SK-N-SH treated with all-trans-retinoic acid at 6 μM for 48 hours (cell line): ENCODE results near the gene DNAI7.

Experiments used
- OSR1 ChIP-seq: fragments of 250-450 bp; sonication (Bioruptor Pico); IDR thresholded peaks from 2 replicates; pipeline ENCODE4 v1.8.0; 2022; ENCODE audit warnings: moderate library complexity, mild to moderate bottlenecking, inconsistent platforms
- PPARA ChIP-seq: fragments of 250-450 bp; sonication (Bioruptor Pico); IDR thresholded peaks from 2 replicates; pipeline ENCODE4 v1.5.0; 2020; ENCODE audit warnings: mild to moderate bottlenecking, borderline replicate concordance
- SNAI2 ChIP-seq: fragments of 250-450 bp; sonication (Bioruptor Pico); IDR thresholded peaks from 2 replicates; pipeline ENCODE4 v1.5.0; 2020; ENCODE audit warnings: mild to moderate bottlenecking, moderate library complexity
- ZFP3 ChIP-seq: fragments of 250-450 bp; sonication (Bioruptor Pico); IDR thresholded peaks from 2 replicates; pipeline ENCODE4 v1.5.0; 2020; ENCODE audit warnings: mild to moderate bottlenecking, moderate library complexity
- ZFP30 ChIP-seq: fragments of 450-650 bp; formaldehyde crosslinking; IDR thresholded peaks from 2 replicates; pipeline ENCODE4 v1.5.0; 2022; ENCODE audit warnings: mild to moderate bottlenecking, moderate library complexity
- ZNF565 ChIP-seq: fragments of 450-650 bp; formaldehyde crosslinking; conservative IDR thresholded peaks from 2 replicates; pipeline ENCODE4 v1.5.0; 2020; ENCODE audit warnings: low read depth, mild to moderate bottlenecking, moderate library complexity
- ZNF8 ChIP-seq: fragments of 450-650 bp; formaldehyde crosslinking; IDR thresholded peaks from 2 replicates; pipeline ENCODE4 v1.5.0; 2020; ENCODE audit warnings: mild to moderate bottlenecking, moderate library complexity
- TF ChIP-seq, protein P1 (sequence below): fragments of 250-450 bp; sonication (Bioruptor Pico); IDR thresholded peaks from 2 replicates; pipeline ENCODE4 v1.8.0; 2021; ENCODE audit warnings: low read depth, mild to moderate bottlenecking, moderate library complexity, borderline replicate concordance
- TF ChIP-seq, protein P2 (sequence below): fragments of 250-450 bp; sonication (Bioruptor Pico); IDR thresholded peaks from 2 replicates; pipeline ENCODE4 v1.5.1; 2020; ENCODE audit warnings: low read depth, mild to moderate bottlenecking, moderate library complexity
- TF ChIP-seq, protein P3 (sequence below): fragments of 250-450 bp; sonication (Bioruptor Pico); IDR thresholded peaks from 2 replicates; pipeline ENCODE4 v1.8.0; 2020; ENCODE audit warnings: mild to moderate bottlenecking, moderate library complexity, borderline replicate concordance
- TF ChIP-seq, protein P4 (sequence below): fragments of 250-450 bp; sonication (Bioruptor Pico); IDR thresholded peaks from 2 replicates; pipeline ENCODE4 v1.5.1; 2021; ENCODE audit warnings: mild to moderate bottlenecking, moderate library complexity

DNA sequence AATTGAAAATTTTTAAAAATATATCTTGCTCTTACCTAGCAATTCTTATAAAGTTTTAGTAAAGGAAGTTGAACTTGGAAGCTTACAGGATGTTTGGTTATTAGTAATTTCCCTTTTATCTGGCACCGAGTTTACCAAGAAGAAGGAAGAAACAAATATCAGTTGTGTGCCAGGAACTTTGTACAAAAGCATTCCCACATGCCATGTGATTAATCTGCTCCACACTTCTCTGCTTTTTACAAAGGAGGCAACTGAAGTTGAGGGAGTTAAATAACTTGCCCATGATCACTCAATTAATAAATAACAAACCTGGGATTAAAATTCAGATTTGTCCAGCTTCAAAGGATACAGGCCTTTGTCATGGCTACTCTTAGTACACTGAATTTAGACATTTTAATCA lies 123.6 kb downstream of the DNAI7 start:
- TF ChIP-seq PPARA (CRISPR knock-in tag): no peak
- TF ChIP-seq, protein P1, sequence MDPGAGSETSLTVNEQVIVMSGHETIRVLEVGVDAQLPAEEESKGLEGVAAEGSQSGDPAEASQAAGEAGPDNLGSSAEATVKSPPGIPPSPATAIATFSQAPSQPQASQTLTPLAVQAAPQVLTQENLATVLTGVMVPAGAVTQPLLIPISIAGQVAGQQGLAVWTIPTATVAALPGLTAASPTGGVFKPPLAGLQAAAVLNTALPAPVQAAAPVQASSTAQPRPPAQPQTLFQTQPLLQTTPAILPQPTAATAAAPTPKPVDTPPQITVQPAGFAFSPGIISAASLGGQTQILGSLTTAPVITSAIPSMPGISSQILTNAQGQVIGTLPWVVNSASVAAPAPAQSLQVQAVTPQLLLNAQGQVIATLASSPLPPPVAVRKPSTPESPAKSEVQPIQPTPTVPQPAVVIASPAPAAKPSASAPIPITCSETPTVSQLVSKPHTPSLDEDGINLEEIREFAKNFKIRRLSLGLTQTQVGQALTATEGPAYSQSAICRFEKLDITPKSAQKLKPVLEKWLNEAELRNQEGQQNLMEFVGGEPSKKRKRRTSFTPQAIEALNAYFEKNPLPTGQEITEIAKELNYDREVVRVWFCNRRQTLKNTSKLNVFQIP (CRISPR knock-in tag): no peak
- no peak for TF ChIP-seq ZNF8 (CRISPR knock-in tag)
- TF ChIP-seq ZFP3: no peak
- TF ChIP-seq, protein P2, sequence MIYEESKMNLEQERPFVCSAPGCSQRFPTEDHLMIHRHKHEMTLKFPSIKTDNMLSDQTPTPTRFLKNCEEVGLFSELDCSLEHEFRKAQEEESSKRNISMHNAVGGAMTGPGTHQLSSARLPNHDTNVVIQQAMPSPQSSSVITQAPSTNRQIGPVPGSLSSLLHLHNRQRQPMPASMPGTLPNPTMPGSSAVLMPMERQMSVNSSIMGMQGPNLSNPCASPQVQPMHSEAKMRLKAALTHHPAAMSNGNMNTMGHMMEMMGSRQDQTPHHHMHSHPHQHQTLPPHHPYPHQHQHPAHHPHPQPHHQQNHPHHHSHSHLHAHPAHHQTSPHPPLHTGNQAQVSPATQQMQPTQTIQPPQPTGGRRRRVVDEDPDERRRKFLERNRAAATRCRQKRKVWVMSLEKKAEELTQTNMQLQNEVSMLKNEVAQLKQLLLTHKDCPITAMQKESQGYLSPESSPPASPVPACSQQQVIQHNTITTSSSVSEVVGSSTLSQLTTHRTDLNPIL (CRISPR knock-in tag): no peak
- TF ChIP-seq, protein P3, sequence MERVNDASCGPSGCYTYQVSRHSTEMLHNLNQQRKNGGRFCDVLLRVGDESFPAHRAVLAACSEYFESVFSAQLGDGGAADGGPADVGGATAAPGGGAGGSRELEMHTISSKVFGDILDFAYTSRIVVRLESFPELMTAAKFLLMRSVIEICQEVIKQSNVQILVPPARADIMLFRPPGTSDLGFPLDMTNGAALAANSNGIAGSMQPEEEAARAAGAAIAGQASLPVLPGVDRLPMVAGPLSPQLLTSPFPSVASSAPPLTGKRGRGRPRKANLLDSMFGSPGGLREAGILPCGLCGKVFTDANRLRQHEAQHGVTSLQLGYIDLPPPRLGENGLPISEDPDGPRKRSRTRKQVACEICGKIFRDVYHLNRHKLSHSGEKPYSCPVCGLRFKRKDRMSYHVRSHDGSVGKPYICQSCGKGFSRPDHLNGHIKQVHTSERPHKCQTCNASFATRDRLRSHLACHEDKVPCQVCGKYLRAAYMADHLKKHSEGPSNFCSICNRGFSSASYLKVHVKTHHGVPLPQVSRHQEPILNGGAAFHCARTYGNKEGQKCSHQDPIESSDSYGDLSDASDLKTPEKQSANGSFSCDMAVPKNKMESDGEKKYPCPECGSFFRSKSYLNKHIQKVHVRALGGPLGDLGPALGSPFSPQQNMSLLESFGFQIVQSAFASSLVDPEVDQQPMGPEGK (CRISPR knock-in tag): no peak
- no peak for TF ChIP-seq ZFP30 (CRISPR knock-in tag)
- TF ChIP-seq, protein P4, sequence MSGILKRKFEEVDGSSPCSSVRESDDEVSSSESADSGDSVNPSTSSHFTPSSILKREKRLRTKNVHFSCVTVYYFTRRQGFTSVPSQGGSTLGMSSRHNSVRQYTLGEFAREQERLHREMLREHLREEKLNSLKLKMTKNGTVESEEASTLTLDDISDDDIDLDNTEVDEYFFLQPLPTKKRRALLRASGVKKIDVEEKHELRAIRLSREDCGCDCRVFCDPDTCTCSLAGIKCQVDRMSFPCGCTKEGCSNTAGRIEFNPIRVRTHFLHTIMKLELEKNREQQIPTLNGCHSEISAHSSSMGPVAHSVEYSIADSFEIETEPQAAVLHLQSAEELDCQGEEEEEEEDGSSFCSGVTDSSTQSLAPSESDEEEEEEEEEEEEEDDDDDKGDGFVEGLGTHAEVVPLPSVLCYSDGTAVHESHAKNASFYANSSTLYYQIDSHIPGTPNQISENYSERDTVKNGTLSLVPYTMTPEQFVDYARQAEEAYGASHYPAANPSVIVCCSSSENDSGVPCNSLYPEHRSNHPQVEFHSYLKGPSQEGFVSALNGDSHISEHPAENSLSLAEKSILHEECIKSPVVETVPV (CRISPR knock-in tag): no peak
- no peak for TF ChIP-seq ZNF565 (CRISPR knock-in tag)
- no peak for TF ChIP-seq OSR1 (CRISPR knock-in tag)
- TF ChIP-seq SNAI2 (CRISPR knock-in tag): no peak
